ENCODE measurements around the gene PRADC1.

PRADC1 gene

GRCh38 chr2:73233154-73233931 lies at the start of gene PRADC1:
Gene PRADC1 (minus strand): TSS chr2:73233239. CDS start chr2:73233160, 79 bp downstream.
- peak within 1 kb of the TSS; percentile 94 to 95 for H3K4me3 Mint-ChIP-seq
- peak; percentile 97 for DNase-seq
- H3K27me3 Mint-ChIP-seq: no peaks in the 10 kb centered on the region
- no peaks in the 10 kb centered on the region for H3K9me3 Mint-ChIP-seq
- peak within 1 kb of the TSS; percentile 98 for H3K27ac Mint-ChIP-seq
- peaks cover 26 to 41% of the 10 kb centered on the region in 2 donors for H3K4me1 Mint-ChIP-seq
- peak; percentile 89 to 90 for ATAC-seq (replicated peaks)
- H3K36me3 Mint-ChIP-seq: peaks cover 19 to 34% of the 10 kb centered on the region in 2 donors

DNA sequence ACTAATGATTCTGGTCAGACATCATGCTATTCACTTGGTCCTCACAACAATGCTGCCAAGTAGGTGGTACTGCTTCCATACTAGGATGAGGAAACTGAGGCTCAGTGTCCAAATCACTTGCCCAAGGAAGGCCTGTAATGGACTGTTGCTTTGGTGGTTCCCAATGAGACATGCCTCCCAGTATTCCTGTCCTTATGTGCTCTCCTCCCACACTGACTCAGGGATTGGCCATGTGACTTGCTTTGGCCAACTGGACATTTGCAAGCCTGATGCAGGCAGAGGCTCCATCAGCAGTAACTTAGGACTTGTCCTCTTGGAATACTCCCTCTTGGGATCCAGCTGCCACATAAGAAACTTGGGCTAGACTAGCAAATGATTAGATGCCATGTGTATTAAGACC lies 48.2 kb upstream of the PRADC1 start:
- Mint-ChIP-seq H3K4me3 (no peak overlapping the region), H3K9me3 (no peaks in the 10 kb centered on the region), H3K36me3 (peaks cover 32 to 33% of the 10 kb centered on the region in 2 donors), H3K4me1 (peaks cover 29 to 44% of the 10 kb centered on the region in 2 donors), H3K27ac (no peak overlapping the region), H3K27me3 (no peaks in the 10 kb centered on the region)
- DNase-seq (no peak), ATAC-seq (replicated peaks) (no peak)

DNA sequence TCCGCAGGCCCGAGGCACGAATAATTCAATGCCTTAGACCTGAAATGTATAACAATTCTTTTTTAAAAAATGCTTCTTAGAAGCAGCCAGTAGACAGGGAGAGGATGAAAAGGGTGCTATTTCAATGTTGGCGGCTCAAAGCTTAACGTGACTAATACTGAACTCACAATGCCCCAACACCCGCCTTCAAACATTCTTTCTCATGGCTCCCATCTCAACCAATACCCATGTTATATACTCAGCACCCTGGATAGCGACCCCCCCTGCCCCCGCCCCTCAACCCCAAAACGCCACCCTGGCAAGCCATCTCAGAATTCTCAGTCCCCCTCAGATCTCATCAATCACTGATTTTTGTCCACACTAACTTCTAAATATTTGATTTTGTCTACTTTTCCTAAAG lies 46.8 kb upstream of the PRADC1 start:
- no peak overlapping the region for H3K4me3 Mint-ChIP-seq
- no peak for ATAC-seq (replicated peaks)
- peaks cover 15 to 30% of the 10 kb centered on the region in 2 donors for H3K4me1 Mint-ChIP-seq
- H3K27me3 Mint-ChIP-seq: no peaks in the 10 kb centered on the region
- H3K36me3 Mint-ChIP-seq: peaks cover 34 to 38% of the 10 kb centered on the region in 2 donors
- H3K9me3 Mint-ChIP-seq: no peaks in the 10 kb centered on the region
- DNase-seq: no peak
- H3K27ac Mint-ChIP-seq: no peak overlapping the region

GRCh38 chr2:73272270-73272669 lies 39.2 kb upstream of the PRADC1 start:
- DNase-seq (no peak), ATAC-seq (replicated peaks) (no peak)
- Mint-ChIP-seq H3K27me3 (peaks cover 0 to 7% of the 10 kb centered on the region in 2 donors), H3K4me1 (peaks cover 17 to 28% of the 10 kb centered on the region in 2 donors), H3K36me3 (peaks cover 45 to 54% of the 10 kb centered on the region in 2 donors), H3K27ac (no peak overlapping the region), H3K9me3 (no peaks in the 10 kb centered on the region), H3K4me3 (no peak overlapping the region)

DNA sequence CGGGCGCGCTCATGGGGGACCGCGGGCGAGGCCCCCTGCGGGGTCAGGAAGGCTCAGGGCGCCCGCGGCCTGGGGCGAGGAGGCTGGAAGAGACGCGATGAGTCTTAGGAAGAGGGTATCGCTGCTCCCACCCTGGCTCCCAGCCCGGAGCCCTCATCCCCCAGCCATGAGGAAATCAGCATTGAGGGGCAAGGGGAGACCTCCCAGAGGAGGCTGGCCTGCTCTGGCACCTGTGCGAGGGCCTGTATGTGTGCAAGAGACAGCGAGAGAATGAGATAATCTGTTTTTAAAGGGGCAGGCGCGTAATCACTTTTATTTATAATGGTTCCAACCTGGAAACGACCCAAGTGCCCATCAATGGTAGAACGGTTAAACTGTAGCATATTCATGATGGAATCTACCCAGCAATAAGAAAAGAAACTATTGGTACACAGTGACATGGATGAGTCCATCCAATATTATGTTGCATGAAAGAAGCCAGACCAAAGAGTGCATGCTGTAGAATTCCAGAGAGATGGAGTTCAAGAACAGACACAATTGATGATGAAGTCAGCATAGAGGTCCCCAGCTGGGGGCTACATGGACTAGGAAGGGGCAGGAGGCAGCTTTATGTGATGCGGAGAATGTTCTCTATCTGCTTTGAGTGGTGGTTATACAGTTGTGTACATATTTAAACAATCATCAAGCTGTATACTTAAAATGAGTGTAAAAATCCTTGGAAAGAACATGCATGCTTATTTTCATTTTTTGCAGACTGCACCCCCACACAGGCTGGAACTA lies 36.8 kb upstream of the PRADC1 start:
- Mint-ChIP-seq H3K4me3 (peak overlapping the region; percentile 47 to 50), H3K4me1 (peaks cover 20 to 28% of the 10 kb centered on the region in 2 donors), H3K36me3 (peaks cover 41 to 50% of the 10 kb centered on the region in 2 donors), H3K27ac (no peak overlapping the region), H3K9me3 (no peaks in the 10 kb centered on the region), H3K27me3 (peaks cover 0 to 7% of the 10 kb centered on the region in 2 donors)
- ATAC-seq (replicated peaks) (peak; percentile 16 to 26), DNase-seq (no peak)

DNA sequence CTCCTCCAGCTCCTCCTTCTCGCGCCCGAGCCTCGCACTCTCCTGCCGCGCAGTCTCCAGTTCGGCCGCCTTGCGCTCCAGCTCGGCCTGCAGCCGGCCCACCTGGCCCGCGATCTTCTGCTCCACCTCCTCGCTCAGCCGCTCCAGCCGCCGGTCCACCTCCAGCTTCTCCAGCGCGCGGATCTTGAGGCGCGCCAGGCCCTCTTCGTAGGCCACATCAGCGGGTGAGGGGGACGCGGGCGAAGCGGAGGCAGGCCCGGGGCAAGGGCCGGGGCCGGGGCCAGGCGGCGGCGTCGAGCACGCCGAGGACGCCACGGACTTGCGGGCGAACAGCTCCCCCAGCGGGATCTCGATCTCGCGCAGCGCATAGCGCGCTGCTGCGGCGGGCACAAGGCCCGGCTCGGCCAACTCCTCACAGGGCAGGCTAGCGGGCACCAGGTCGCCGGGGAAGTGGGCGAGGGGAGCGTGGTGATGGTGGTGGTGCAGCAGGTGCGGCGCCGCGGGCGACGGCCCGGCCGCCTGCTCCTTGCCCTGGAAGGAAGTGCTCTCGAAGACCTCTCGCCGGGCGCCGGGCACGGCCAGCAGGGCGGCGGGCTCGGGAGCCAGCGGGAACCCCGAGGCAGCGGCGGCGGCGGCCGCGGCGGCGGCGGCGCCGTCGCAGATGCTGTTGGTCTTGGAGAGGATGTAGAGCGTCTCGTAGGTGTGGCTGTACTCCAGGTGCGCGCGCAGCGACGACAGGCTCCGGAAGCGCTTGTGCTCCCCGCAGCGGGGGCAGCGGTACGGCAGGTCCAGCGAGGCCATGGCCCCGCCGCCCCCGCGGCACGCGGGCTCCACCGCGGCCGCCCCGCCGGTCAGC lies 36.0 kb upstream of the PRADC1 start:
- Mint-ChIP-seq H3K9me3 (no peaks in the 10 kb centered on the region), H3K27ac (no peak overlapping the region), H3K27me3 (peaks cover 0 to 7% of the 10 kb centered on the region in 2 donors), H3K4me1 (peaks cover 20 to 27% of the 10 kb centered on the region in 2 donors), H3K36me3 (peaks cover 41 to 53% of the 10 kb centered on the region in 2 donors), H3K4me3 (peak overlapping the region; percentile 22 to 58)
- peak; percentile 90 to 91 for ATAC-seq (replicated peaks)
- peak; percentile 32 for DNase-seq

GRCh38 chr2:73268366-73268829 lies 35.4 kb upstream of the PRADC1 start:
- no peak overlapping the region for H3K27ac Mint-ChIP-seq

GRCh38 chr2:73267008-73267407 lies 34.0 kb upstream of the PRADC1 start:
- H3K9me3 Mint-ChIP-seq: no peaks in the 10 kb centered on the region
- no peak overlapping the region for H3K27ac Mint-ChIP-seq
- ATAC-seq (replicated peaks): no peak
- no peak for DNase-seq
- H3K27me3 Mint-ChIP-seq: peaks cover 0 to 7% of the 10 kb centered on the region in 2 donors
- H3K36me3 Mint-ChIP-seq: peaks cover 48 to 54% of the 10 kb centered on the region in 2 donors
- H3K4me3 Mint-ChIP-seq: no peak overlapping the region
- peaks cover 18 to 23% of the 10 kb centered on the region in 2 donors for H3K4me1 Mint-ChIP-seq

More at GRCh38 chr2:73268366-73268829, 35.4 kb upstream of the PRADC1 start:
- Mint-ChIP-seq H3K27me3 (peaks cover 0 to 7% of the 10 kb centered on the region in 2 donors), H3K36me3 (peaks cover 44 to 53% of the 10 kb centered on the region in 2 donors), H3K4me3 (peak overlapping the region in 1 of 2 donors; percentile 14), H3K4me1 (peaks cover 18 to 23% of the 10 kb centered on the region in 2 donors), H3K9me3 (no peaks in the 10 kb centered on the region)
- ATAC-seq (replicated peaks) (no peak), DNase-seq (no peak)

DNA sequence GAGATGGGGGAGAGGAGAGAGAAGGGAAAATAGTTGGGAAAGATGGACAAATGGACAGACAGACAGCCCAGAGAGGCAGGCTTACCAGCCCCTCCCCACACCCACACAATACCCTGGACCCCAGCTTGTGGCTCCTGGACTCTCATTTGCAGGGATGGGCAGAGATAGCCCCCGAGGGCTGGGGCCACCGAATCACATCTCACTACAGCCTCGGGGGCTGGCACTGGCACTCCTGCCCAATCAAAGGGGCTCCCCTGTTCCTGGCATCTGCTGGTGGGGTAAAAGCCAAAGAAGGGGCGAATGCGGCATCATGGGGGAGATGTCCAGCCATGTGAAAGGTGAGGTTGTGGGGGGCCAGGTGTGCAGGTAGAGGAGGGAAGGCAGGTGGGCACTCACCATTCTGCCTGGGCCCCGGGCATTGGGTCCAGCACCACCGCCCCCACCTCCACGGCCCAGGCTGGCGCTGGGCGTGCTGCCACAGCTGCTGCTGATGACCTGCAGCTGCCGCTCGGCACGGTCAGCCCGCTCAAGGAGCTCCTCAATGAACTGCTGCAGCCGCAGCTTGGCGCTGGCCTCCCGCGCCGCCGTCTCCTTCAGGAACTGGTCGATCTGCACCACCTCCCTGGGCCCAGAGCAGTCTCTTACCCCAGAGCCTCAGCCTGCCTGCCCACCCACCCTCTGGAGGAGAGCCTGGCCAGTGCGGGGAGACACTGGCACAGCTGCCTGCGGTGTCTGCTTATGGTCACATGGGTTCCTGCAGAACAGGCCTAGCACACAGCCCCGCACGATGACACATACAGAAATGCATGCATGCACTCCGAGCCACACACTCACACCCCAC lies 33.2 kb upstream of the PRADC1 start:
- ATAC-seq (replicated peaks) (no peak), DNase-seq (no peak)
- H3K4me3 Mint-ChIP-seq: no peak overlapping the region
- no peaks in the 10 kb centered on the region for H3K9me3 Mint-ChIP-seq
- no peak overlapping the region for H3K27ac Mint-ChIP-seq
- H3K27me3 Mint-ChIP-seq: peaks cover 0 to 7% of the 10 kb centered on the region in 2 donors
- peaks cover 18 to 23% of the 10 kb centered on the region in 2 donors for H3K4me1 Mint-ChIP-seq
- H3K36me3 Mint-ChIP-seq: peaks cover 42 to 47% of the 10 kb centered on the region in 2 donors

DNA sequence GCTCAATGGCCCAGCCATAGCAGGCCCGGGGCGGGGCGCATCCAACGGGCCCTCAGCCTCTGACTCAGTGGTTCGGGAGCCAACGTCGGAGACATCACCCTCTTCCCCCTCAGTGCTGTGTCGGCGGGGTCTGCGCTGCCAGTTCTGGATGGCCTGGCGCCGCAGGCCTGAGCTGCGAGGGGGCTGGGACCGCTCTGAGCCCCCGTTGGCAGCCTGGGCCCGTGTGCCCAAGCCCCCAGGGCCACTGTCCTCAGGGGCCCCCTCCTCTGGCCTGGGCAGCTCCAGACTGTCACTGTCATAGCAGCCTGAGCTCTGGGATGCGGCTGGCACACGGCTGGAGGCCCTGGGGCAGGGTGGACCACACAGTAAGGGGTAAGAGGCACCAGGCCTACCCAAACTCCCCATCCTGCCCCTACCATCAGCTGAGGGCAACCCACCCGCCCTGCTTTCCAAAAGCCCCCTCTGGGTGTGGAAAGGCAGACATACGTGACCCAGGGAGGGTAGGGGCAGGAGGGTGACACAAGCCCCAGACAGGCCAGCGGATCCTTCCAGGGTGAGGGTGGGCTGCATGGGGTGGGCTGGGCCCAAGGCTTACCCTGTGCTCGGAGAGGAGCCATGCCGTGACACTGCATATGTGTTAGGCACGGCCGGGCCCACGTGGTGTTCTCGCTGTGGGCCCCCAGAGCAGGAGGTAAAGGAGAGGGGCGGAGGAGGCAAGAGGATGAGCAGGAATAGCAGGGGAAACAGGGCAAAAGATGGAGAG lies 32.4 kb upstream of the PRADC1 start:
- Mint-ChIP-seq H3K4me3 (no peak overlapping the region), H3K4me1 (peaks cover 12 to 16% of the 10 kb centered on the region in 2 donors), H3K36me3 (peaks cover 37 to 39% of the 10 kb centered on the region in 2 donors), H3K27me3 (peaks cover 0 to under 1% of the 10 kb centered on the region in 2 donors), H3K27ac (no peak overlapping the region), H3K9me3 (no peaks in the 10 kb centered on the region)
- DNase-seq (no peak), ATAC-seq (replicated peaks) (no peak)

DNA sequence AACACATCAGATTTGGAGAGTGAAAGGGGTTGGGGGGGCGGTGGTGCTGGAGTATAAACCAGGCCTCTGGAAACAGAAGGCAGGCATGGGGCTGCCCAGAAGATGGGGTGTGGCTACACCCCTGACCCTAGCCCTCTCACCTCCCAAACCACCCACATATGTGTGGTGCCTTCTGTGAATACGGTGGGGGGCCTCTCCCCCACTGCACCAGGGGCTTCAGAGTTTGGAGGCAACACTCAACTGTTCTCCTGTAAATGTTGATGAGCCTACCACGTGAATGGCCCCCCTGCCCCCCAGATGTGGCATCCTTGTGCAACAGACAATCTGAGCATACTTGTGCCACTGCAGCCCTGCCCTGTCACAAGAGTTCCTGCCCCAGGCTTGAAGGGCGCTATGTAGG lies 31.7 kb upstream of the PRADC1 start:
- DNase-seq (no peak), ATAC-seq (replicated peaks) (no peak)
- Mint-ChIP-seq H3K9me3 (no peaks in the 10 kb centered on the region), H3K36me3 (peaks cover 38 to 43% of the 10 kb centered on the region in 2 donors), H3K4me1 (peaks cover 11 to 12% of the 10 kb centered on the region in 2 donors), H3K4me3 (no peak overlapping the region), H3K27me3 (no peaks in the 10 kb centered on the region), H3K27ac (no peak overlapping the region)

DNA sequence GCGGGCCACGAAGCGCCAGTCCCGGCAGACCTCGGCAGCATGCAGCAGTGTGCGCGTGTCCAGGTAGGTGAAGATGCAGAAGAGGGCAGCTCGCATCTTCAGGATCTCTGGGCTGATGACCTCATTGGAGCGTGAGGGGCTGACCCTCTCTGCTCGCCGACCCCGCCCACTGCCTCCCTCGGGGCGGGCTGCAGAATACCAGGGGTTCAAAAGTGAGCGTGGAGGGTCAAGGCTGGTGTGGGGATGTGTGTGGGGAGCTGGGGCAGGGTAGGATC lies 31.2 kb upstream of the PRADC1 start:
- Mint-ChIP-seq H3K9me3 (no peaks in the 10 kb centered on the region), H3K27ac (no peak overlapping the region), H3K27me3 (no peaks in the 10 kb centered on the region), H3K4me3 (no peak overlapping the region), H3K36me3 (peaks cover 40 to 48% of the 10 kb centered on the region in 2 donors), H3K4me1 (peaks cover 9 to 10% of the 10 kb centered on the region in 2 donors)
- DNase-seq (no peak), ATAC-seq (replicated peaks) (no peak)

All from stimulated activated naive B cell treated with anti-CD40 and anti-IgM and Interleukin-4, amounts not matched to agents 10 μg/mL and 1 μg/mL and 100 μg/mL, for 72 hours (primary cell).